Measurements from ENCODE around the gene SPINT3. TPM values are rescaled to one million over a fixed set of nuclear protein-coding genes. Genes with fewer than 3 reads are reported as not detected.

The SPINT3 gene
- total RNA-seq, 1 experiment from 2014 or later, result not detected

GRCh38 chr20:45487231-45487635 is 28.2 kb downstream of the SPINT3 start:
- Histone ChIP-seq H3K4me2 (ENCODE audit: low read length) (no peak overlapping the region), H3K79me2 (ENCODE audit: insufficient read depth, low read length) (no peaks in the 10 kb centered on the region), H2AFZ (ENCODE audit: low read depth, low read length, poor library complexity, severe bottlenecking) (no peak overlapping the region), H3K4me1 (ENCODE audit: control insufficient read depth in 1 of 2, insufficient read depth in 2 of 2, low read length in 2 of 2) (peaks cover 0 to 12% of the 10 kb centered on the region in 2 experiments; a peak in 2 of 4 replicates), H3K9ac (ENCODE audit: low read length) (no peak overlapping the region), H3K9me3 (ENCODE audit: control insufficient read depth in 1 of 2, insufficient read depth in 1 of 2, low read depth in 1 of 2, low read length in 2 of 2) (no peaks in the 10 kb centered on the region), H4K20me1 (ENCODE audit: insufficient read depth) (no peaks in the 10 kb centered on the region), H3K9me2 (ENCODE audit: insufficient read depth) (no peaks in the 10 kb centered on the region), H3K4me3 (replicated peaks in 1 of 2; ENCODE audit: low read depth in 1 of 2, low read length in 2 of 2) (no peak overlapping the region), H3K36me3 (ENCODE audit: control insufficient read depth in 1 of 2, insufficient read depth in 2 of 2, low read length in 2 of 2) (no peaks in the 10 kb centered on the region), H3K27ac (ENCODE audit: low read depth, low read length) (no peak overlapping the region), H3K27me3 (ENCODE audit: insufficient read depth, low read length) (no peaks in the 10 kb centered on the region)
- DNase-seq (ENCODE audit: low read depth, low spot score), result no peak
- POLR2A ChIA-PET, result no interaction called here
- ATAC-seq, result peak; percentile 70
- intact Hi-C loops (cut with micrococcal nuclease), result no loop called here
- CTCF ChIA-PET, result interaction anchor here (1.1 to 1.2 kb wide), 2 partner anchors 164 to 284 kb away, joined by 3 to 4 read pairs; no protein-coding TSS in a partner anchor
- BruUV-seq (replicated peaks), result no TSS peak
- RAD21 ChIA-PET (ENCODE audit: low non-redundant PET in 1 of 2, low total read pairs in 2 of 2, uncharacterized antibody in 2 of 2, unreplicated experiment in 2 of 2), result no interaction called here
- TF ChIP-seq EZH2 (IDR thresholded peaks at IDR 0.05) (no peak), CTCF (IDR thresholded peaks at IDR 0.05 in 2 of 3, conservative IDR thresholded peaks at IDR 0.05 in 1 of 3; ENCODE audit: borderline replicate concordance in 1 of 3, insufficient read depth in 1 of 3, low read depth in 2 of 3, low read length in 2 of 3) (peak in 2 of 3 experiments; percentile 29; a peak in 2 of 6 replicates), MAX (IDR thresholded peaks at IDR 0.05) (no peak), TCF7L2 (IDR thresholded peaks at IDR 0.05; ENCODE audit: borderline replicate concordance, extremely low read depth, insufficient read depth, insufficient read length) (no peak)

GRCh38 chr20:45485388-45485787 is 30.0 kb downstream of the SPINT3 start:
- no TSS peak for BruUV-seq (replicated peaks)
- Histone ChIP-seq H3K9me2 (ENCODE audit: insufficient read depth) (no peaks in the 10 kb centered on the region), H3K27ac (ENCODE audit: low read depth, low read length) (no peak overlapping the region), H3K4me2 (ENCODE audit: low read length) (no peak overlapping the region), H3K9me3 (ENCODE audit: control insufficient read depth in 1 of 2, insufficient read depth in 1 of 2, low read depth in 1 of 2, low read length in 2 of 2) (no peaks in the 10 kb centered on the region), H2AFZ (ENCODE audit: low read depth, low read length, poor library complexity, severe bottlenecking) (no peak overlapping the region), H4K20me1 (ENCODE audit: insufficient read depth) (no peaks in the 10 kb centered on the region), H3K27me3 (ENCODE audit: insufficient read depth, low read length) (no peaks in the 10 kb centered on the region), H3K4me3 (replicated peaks in 1 of 2; ENCODE audit: low read depth in 1 of 2, low read length in 2 of 2) (no peak overlapping the region), H3K79me2 (ENCODE audit: insufficient read depth, low read length) (no peaks in the 10 kb centered on the region), H3K9ac (ENCODE audit: low read length) (no peak overlapping the region), H3K36me3 (ENCODE audit: control insufficient read depth in 1 of 2, insufficient read depth in 2 of 2, low read length in 2 of 2) (no peaks in the 10 kb centered on the region), H3K4me1 (ENCODE audit: control insufficient read depth in 1 of 2, insufficient read depth in 2 of 2, low read length in 2 of 2) (peaks cover 0 to 12% of the 10 kb centered on the region in 2 experiments; a peak in 2 of 4 replicates)
- RAD21 ChIA-PET (ENCODE audit: low non-redundant PET in 1 of 2, low total read pairs in 2 of 2, uncharacterized antibody in 2 of 2, unreplicated experiment in 2 of 2), result no interaction called here
- CTCF ChIA-PET, result interaction anchor here (1.3 kb wide), 1 partner anchor 389 kb away, joined by 4 read pairs; no protein-coding TSS in a partner anchor
- POLR2A ChIA-PET, result no interaction called here
- DNase-seq (ENCODE audit: low read depth, low spot score) (no peak), ATAC-seq (no peak)
- TF ChIP-seq EZH2phosphoT487 (IDR thresholded peaks at IDR 0.05; ENCODE audit: borderline replicate concordance) (no peak), ZBTB33 (IDR thresholded peaks at IDR 0.05; ENCODE audit: extremely low read depth, insufficient replicate concordance, low read length) (no peak), ELF1 (IDR thresholded peaks at IDR 0.05; ENCODE audit: borderline replicate concordance, low read depth) (no peak)
- intact Hi-C loops (cut with micrococcal nuclease), result no loop called here

Data from HCT116 (cell line).